ENCODE data around the gene TTC1.

GRCh38 chr5:160011471-160011870 lies 2.5 kb downstream of the TTC1 start:
- TF ChIP-seq EP300 (IDR thresholded peaks at IDR 0.05; ENCODE audit: borderline replicate concordance) (no peak), RAD21 (IDR thresholded peaks at IDR 0.05; ENCODE audit: low read depth) (no peak), CEBPB (IDR thresholded peaks at IDR 0.05) (no peak), REST (IDR thresholded peaks at IDR 0.05; ENCODE audit: low read depth) (no peak), TAF1 (IDR thresholded peaks at IDR 0.05; ENCODE audit: low read depth) (no peak), USF1 (IDR thresholded peaks at IDR 0.05) (no peak), ZBTB7A (IDR thresholded peaks at IDR 0.05; ENCODE audit: low read depth) (no peak), TEAD4 (IDR thresholded peaks at IDR 0.05) (no peak), TCF12 (IDR thresholded peaks at IDR 0.05; ENCODE audit: low read depth) (no peak), NFIC (IDR thresholded peaks at IDR 0.05) (no peak), YY1 (IDR thresholded peaks at IDR 0.05; ENCODE audit: low read depth) (no peak), EGR1 (IDR thresholded peaks at IDR 0.05) (no peak)
- TF ChIP-seq, protein P1, sequence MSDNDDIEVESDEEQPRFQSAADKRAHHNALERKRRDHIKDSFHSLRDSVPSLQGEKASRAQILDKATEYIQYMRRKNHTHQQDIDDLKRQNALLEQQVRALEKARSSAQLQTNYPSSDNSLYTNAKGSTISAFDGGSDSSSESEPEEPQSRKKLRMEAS (IDR thresholded peaks at IDR 0.05), result no peak
